GM21447 (cell line): ENCODE results near the gene ADAMTS16.
A peak's percentile ranks its signal among the peaks of the same experiment; 100 is the strongest.
"Not testable (repeated sequence)": the region's sequence is repeated elsewhere in the genome, so short reads cannot be mapped to it uniquely, and the experiment has no call there.

Experiments
- ATAC-seq: cut with Tn5 transposase; IDR thresholded peaks from one replicate; pipeline ENCODE4 v1.9.1; 2021; ENCODE audit not compliant: unreplicated experiment

Gene ADAMTS16

GRCh38 chr5:5139777-5140478, at the start of gene ADAMTS16:
ADAMTS16 (plus strand) TSS chr5:5140330; CDS start chr5:5140468, 138 bp downstream.
- no peak for ATAC-seq

DNA sequence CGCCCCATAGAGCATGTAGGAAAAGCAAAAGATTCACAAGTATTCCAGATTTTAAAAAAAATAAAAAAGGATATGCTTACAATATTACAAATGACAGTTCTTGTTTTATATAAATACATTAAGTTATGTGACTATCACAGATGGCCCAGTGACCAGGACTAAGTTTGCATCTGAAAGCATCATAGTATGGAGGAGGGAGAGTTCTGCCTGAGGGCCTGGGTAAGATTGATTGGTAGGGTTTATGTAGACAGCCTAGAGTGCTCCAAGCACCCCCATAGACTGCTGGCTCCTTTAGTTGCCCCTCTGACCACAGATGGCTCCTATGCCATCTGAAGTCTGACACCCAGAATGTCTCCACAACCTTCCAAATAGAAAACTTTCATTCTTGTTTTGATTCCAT, 48.0 kb upstream of the ADAMTS16 start:
- ATAC-seq, result no peak

GRCh38 chr5:5100635-5101034, 39.5 kb upstream of the ADAMTS16 start:
- ATAC-seq, result no peak

DNA sequence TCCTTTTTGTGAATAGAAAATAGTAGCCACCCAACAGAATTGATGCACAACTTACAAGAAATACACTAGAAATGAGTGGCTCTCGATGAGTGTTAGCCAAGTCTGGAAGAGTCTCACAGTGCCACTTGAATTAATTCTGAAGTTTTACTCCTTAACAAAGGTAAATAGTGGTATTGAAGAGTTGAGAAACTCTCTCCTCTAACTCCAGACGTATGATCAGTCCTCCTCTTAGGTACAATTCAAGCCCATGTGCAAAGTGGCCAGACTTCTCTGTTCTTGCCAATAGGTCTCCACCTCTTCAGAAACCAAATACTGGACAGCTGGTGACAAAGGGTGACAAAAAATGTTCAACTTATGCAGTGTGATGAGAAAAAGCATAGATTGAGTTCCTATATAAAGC, 38.5 kb upstream of the ADAMTS16 start:
- no peak for ATAC-seq

GRCh38 chr5:5103245-5103644, 36.9 kb upstream of the ADAMTS16 start:
- ATAC-seq, result no peak

GRCh38 chr5:5104550-5104949, 35.6 kb upstream of the ADAMTS16 start:
- ATAC-seq, result no peak

GRCh38 chr5:5105531-5105930, 34.6 kb upstream of the ADAMTS16 start:
- no peak for ATAC-seq

- ATAC-seq, result peak; percentile 53
Measured at GRCh38 chr5:5116956-5117355, 23.2 kb upstream of the ADAMTS16 start.

DNA sequence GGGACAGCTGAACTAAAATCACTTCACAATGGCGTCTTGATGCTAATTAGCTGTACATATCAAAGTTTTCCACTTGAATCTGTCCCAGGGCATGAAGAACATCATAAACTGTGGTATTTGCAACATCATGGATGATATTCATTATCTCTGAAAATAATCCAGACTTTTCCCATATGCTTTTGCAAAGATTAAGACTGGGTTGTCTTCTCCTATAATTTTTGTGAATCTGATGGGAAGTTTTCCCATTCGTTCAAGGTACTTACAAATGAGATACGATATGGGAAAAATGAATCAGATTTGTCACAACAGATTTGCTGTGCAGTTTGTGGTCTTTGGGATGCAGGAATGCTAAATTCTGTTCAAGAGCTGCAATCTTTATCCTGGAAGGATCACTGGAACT, 17.4 kb upstream of the ADAMTS16 start:
- ATAC-seq, result no peak

DNA sequence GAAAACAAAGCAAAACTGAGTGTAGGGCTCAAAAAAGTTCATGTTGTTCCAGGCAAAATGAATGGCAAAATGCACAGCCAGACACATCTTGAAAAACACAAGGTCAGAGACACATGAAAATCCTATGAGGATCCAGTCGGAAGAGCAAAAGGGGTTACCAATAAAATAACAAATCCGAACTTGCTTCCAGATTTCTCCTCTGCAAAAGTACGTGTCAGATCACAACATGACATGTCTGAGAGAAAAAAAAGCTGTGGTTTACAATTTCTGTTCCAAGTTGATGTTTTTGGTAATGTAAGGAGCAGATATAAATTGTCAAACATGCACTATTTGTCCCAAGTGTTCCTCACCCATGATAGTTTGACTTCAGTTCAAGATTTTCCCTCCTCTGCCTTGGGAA, 15.9 kb upstream of the ADAMTS16 start:
- ATAC-seq, result no peak

DNA sequence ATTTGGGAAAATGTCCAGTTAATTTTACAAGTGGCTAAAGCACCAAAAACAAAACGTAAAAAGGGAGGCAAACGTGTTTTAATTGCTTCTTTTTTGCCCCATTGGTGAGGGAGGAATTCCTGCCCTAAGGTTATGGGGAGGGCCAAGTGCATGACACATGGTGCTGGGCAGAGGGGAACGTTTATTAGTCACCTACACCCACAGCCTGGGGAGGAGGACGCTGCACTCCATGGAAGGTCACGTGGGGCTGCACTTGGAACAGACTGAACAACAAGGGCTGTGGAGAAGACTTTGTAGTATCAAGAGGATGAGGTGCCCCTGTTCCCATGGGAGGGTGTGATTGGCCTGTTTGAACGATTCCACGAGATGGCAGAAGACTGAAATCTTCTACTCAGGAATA, 13.7 kb upstream of the ADAMTS16 start:
- no peak for ATAC-seq

DNA sequence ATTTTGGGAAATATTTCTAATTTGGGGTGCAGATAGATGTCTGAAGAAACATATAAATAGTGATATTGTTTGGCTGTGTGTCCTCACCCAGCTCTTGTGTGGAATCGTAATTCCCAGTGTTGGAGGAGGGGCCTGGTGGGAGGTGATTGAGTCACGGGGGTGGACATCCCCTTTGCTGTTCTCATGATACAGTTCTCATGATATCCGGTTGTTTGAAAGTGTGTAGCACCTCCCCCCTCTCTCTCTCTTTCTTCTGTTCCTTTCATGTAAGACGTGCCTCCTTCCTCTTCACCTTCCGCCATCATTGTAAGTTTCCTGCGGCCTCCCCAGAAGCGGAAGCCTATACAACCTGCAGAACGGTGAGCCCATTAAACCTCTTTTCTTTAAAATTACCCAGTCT, 11.4 kb upstream of the ADAMTS16 start:
- no peak for ATAC-seq

DNA sequence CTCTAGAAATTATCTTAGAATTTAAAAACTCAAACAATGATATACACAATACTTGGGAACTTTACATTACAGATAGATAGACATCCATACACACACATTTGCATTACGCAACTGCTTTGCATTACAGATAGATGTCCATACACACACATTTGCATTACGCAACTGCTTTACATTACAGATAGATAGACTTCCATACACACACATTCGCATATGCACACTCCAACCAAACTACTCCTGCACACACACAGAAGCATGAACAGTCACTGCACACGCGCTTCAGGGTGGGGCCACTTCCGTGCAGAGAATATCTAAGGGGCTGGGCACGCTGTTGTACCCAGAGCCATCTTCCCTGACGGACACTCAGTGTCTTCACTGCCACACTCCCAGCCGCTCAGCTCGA, 7.9 kb upstream of the ADAMTS16 start:
- no peak for ATAC-seq

DNA sequence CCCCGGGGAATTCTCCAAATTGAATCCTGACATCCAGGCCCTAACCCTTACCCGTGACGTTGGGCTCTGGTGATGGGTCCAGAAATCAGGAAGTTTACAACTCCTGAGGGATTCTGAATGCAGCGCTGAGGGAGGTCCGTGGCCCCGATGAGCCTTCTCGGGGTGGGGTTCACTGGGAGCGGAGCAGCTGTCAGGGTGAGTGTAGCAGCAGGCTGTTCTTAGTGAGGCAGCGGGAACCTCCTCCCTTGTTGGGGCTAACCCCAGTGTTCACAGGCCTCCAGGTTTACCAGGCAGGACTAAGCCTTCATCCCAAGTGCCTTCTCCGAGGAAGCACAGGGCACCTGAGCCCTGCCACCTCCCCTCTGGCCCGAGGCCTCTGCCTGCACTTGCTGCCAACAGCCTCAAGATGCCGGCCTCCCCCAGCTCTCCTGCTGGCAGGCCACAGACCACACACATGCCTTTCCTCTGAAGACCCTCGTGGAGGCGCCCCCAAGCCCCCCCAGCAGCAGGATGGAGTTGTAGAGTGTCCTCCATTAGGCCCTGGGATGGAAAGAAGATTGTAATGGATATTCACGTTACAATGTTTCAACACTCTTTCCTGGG, 7.3 kb upstream of the ADAMTS16 start:
- no peak for ATAC-seq

DNA sequence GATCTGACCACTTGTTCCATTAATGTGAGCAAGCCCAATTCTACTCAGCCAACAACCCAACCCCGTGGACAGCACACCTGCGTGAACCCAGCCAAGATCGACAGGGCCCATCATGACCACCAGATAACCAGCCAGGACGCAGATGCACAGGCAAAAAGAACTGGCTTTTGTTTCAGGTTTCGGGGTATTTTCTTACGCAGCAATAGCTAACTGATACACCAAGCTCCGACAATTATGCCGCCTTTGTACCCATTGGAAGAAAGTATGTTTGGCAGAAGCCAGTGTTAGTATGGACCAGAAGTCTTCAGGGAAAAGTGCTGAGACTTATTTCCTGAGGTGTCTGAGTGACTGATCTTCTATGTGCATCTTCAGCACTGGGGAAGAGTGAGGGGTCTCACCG, 6.0 kb upstream of the ADAMTS16 start:
- ATAC-seq, result no peak

GRCh38 chr5:5135957-5136676, 4.0 kb upstream of the ADAMTS16 start:
- ATAC-seq, result no peak

DNA sequence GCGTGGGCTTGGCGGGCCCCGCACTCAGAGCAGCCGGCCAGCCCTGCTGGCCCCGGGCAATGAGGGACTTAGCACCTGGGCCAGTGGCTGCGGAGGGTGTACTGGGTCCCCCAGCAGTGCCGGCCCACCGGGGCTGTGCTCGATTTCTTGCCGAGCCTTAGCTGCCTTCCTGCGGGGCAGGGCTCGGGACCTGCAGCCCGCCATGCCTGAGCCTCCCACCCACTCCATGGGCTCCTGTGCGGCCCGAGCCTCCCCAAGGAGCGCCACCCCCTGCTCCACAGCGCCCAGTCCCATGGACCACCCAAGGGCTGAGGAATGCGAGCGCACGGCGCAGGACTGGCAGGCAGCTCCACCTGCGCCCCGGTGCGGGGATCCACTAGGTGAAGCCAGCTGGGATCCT, 2.3 kb upstream of the ADAMTS16 start:
- ATAC-seq, result not testable (repeated sequence)

DNA sequence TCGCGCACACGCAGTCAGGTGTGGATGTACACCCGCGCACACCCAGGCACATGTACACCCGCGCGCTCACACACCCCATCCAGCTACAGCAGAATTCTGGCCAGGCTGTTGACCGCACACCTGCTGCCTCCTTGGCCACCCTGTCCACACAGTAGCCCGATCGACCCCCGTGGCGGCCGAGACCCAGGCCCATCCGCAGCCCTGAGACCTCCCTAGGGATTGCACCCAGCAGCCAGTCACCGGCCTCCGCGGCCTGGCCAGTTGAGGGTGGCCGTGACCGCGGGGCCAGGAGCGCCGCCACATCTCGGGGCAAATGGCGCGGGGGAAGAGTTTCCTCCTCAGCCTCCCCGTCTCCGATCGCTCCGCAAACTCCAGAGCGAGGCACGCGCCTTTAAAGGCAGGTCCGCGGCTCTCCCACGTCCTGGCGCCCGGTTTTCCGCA, 774 bp upstream of the ADAMTS16 start:
- ATAC-seq, result no peak

GRCh38 chr5:5140479-5141338, 579 bp downstream of the ADAMTS16 start:
- ATAC-seq, result no peak

DNA sequence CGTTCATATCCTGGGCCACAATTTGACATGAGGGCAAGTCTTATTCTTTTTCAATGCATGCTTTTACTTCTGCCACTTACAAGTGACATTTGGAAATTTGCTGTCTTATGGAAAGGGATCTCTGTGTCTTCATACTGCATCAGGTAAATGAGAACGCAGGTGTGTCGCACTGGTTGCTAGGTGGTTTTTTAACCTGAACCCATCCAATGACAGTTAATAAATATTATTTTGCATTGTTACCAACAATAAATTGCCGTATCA, 1.1 kb downstream of the ADAMTS16 start:
- no peak for ATAC-seq
